C4-2B (cell line): ENCODE data around the gene MAP4K3.
"Not testable (repeated sequence)": the region's sequence is repeated elsewhere in the genome, so short reads cannot be mapped to it uniquely, and the experiment has no call there.

Source experiments
- H3K27ac ChIP-seq: fragments of 450-650 bp; 2 replicates; pipeline ENCODE4 v1.5.1; 2017
- CTCF ChIP-seq: fragments of 450-650 bp; conservative IDR thresholded peaks from 2 replicates; pipeline ENCODE4 v1.5.1; 2017; ENCODE audit warnings: mild to moderate bottlenecking
- ZFX ChIP-seq: fragments of 450-650 bp; IDR thresholded peaks from 2 replicates; pipeline ENCODE4 v1.6.1; 2017

The MAP4K3 gene

GRCh38 chr2:39394516-39394961, 42.5 kb downstream of the MAP4K3 start:
- TF ChIP-seq CTCF = no peak
- TF ChIP-seq ZFX = no peak
- H3K27ac ChIP-seq = no peak overlapping the region

- no peak overlapping the region for H3K27ac ChIP-seq
- TF ChIP-seq CTCF = no peak
- no peak for TF ChIP-seq ZFX
These were observed 44.4 kb downstream of the MAP4K3 start for GRCh38 chr2:39392672-39393071.

- no peak overlapping the region for H3K27ac ChIP-seq
- TF ChIP-seq CTCF = no peak
- TF ChIP-seq ZFX = no peak
These were observed 46.9 kb downstream of the MAP4K3 start for GRCh38 chr2:39390216-39390615.

GRCh38 chr2:39386064-39386463, 51.0 kb downstream of the MAP4K3 start:
- H3K27ac ChIP-seq = no peak overlapping the region
- TF ChIP-seq ZFX (no peak), CTCF (no peak)

GRCh38 chr2:39385172-39385571, 51.9 kb downstream of the MAP4K3 start:
- TF ChIP-seq ZFX (no peak), CTCF (no peak)
- H3K27ac ChIP-seq = no peak overlapping the region

GRCh38 chr2:39384071-39384470, 53.0 kb downstream of the MAP4K3 start:
- H3K27ac ChIP-seq = not testable (repeated sequence)

- TF ChIP-seq CTCF = no peak
- TF ChIP-seq ZFX = no peak
- H3K27ac ChIP-seq = no peak overlapping the region
These were observed 53.9 kb downstream of the MAP4K3 start for GRCh38 chr2:39383146-39383545.

GRCh38 chr2:39381653-39382052, 55.4 kb downstream of the MAP4K3 start:
- no peak overlapping the region for H3K27ac ChIP-seq
- TF ChIP-seq ZFX (no peak), CTCF (no peak)
